WTC11 (cell line): Measurements from ENCODE around the gene KLK12. TPM values are rescaled to one million over a fixed set of nuclear protein-coding genes. Genes with fewer than 3 reads are reported as not detected.

Source experiments
- ATAC-seq: fragments of 200-7000 bp; cut with Tn5 transposase; 2 replicates; pipeline ENCODE4 v1.10.0; 2021; ENCODE audit warnings: mild to moderate bottlenecking, moderate library complexity
- CTCF ChIA-PET: fragments of 300-600 bp; sonication (Branson Sonifier 250); formaldehyde crosslinking; loops from one replicate; lab custom pipeline; 2021; ENCODE audit warnings: antibody characterized with exemption; lab: Charles Lee
- POLR2A ChIA-PET: fragments of 350-600 bp; sonication (Branson Sonifier 250); formaldehyde crosslinking; loops from one replicate; lab custom pipeline; 2021; ENCODE audit warnings: antibody characterized with exemption; lab: Charles Lee
- DNase-seq: peaks from one replicate; pipeline ENCODE4 v3.0.0; 2021; ENCODE audit warnings: low spot score
- H3K27ac Mint-ChIP-seq: 2 replicates; pipeline ENCODE4 v1.8.0; 2021; ENCODE audit warnings: mixed read lengths
- H3K27me3 Mint-ChIP-seq: 2 replicates; pipeline ENCODE4 v1.8.0; 2021; ENCODE audit warnings: low read depth, mild to moderate bottlenecking, moderate library complexity, mixed read lengths
- H3K36me3 Mint-ChIP-seq: 2 replicates; pipeline ENCODE4 v1.8.0; 2021; ENCODE audit warnings: mixed read lengths
- H3K4me1 Mint-ChIP-seq: 2 replicates; pipeline ENCODE4 v1.8.0; 2022; ENCODE audit warnings: mixed read lengths
- H3K4me3 Mint-ChIP-seq: 2 replicates; pipeline ENCODE4 v1.8.0; 2021; ENCODE audit warnings: mild to moderate bottlenecking, moderate library complexity, mixed read lengths
- H3K9me3 Mint-ChIP-seq: 2 replicates; pipeline ENCODE4 v1.8.0; 2021; ENCODE audit warnings: mixed read lengths
- CREB1 ChIP-seq: sonication (generic); formaldehyde crosslinking; IDR thresholded peaks from 2 replicates; pipeline ENCODE4 v1.8.0; 2023; ENCODE audit warnings: mild to moderate bottlenecking, missing genetic modification reagents
- FOXJ3 ChIP-seq: sonication (generic); formaldehyde crosslinking; IDR thresholded peaks from 2 replicates; pipeline ENCODE4 v1.9.0; 2021; ENCODE audit warnings: missing genetic modification reagents, mild to moderate bottlenecking, borderline replicate concordance
- FOXP1 ChIP-seq: sonication (generic); formaldehyde crosslinking; IDR thresholded peaks from 2 replicates; pipeline ENCODE4 v1.8.0; 2022; ENCODE audit warnings: missing genetic modification reagents, mild to moderate bottlenecking, moderate library complexity, borderline replicate concordance
- GRHL2 ChIP-seq: fragments of 250-450 bp; sonication (Bioruptor Pico); IDR thresholded peaks from 2 replicates; pipeline ENCODE4 v1.8.0; 2022; ENCODE audit warnings: mild to moderate bottlenecking, moderate library complexity; ENCODE audit not compliant: insufficient replicate concordance, severe bottlenecking
- HMGA2 ChIP-seq: fragments of 250-450 bp; sonication (Bioruptor Pico); IDR thresholded peaks from 2 replicates; pipeline ENCODE4 v1.4.0; 2021; ENCODE audit warnings: mild to moderate bottlenecking, moderate library complexity
- KAT7 ChIP-seq: sonication (generic); formaldehyde crosslinking; IDR thresholded peaks from 2 replicates; pipeline ENCODE4 v1.8.1; 2023; ENCODE audit warnings: missing genetic modification reagents, mild to moderate bottlenecking, borderline replicate concordance
- MLX ChIP-seq: sonication (generic); formaldehyde crosslinking; IDR thresholded peaks from 2 replicates; pipeline ENCODE4 v1.8.1; 2023; ENCODE audit warnings: mild to moderate bottlenecking, missing genetic modification reagents, moderate library complexity
- NFE2L1 ChIP-seq: sonication (generic); formaldehyde crosslinking; IDR thresholded peaks from 2 replicates; pipeline ENCODE4 v1.8.1; 2023; ENCODE audit warnings: missing genetic modification reagents
- NFYB ChIP-seq: sonication (generic); formaldehyde crosslinking; conservative IDR thresholded peaks from 2 replicates; pipeline ENCODE4 v1.8.0; 2022; ENCODE audit warnings: low read depth, missing genetic modification reagents
- NR3C1 ChIP-seq: sonication (generic); formaldehyde crosslinking; conservative IDR thresholded peaks from 2 replicates; pipeline ENCODE4 v1.8.1; 2023; ENCODE audit warnings: low read depth, mild to moderate bottlenecking, missing genetic modification reagents
- PRDM15 ChIP-seq: sonication (generic); formaldehyde crosslinking; IDR thresholded peaks from 2 replicates; pipeline ENCODE4 v1.8.0; 2022; ENCODE audit warnings: missing genetic modification reagents
- TEAD1 ChIP-seq: sonication (generic); formaldehyde crosslinking; IDR thresholded peaks from 2 replicates; pipeline ENCODE4 v1.8.0; 2022; ENCODE audit warnings: mild to moderate bottlenecking, missing genetic modification reagents
- TP53 ChIP-seq: sonication (generic); formaldehyde crosslinking; IDR thresholded peaks from 2 replicates; pipeline ENCODE4 v1.8.1; 2023; ENCODE audit warnings: mild to moderate bottlenecking, missing genetic modification reagents
- ZNF138 ChIP-seq: sonication (generic); formaldehyde crosslinking; conservative IDR thresholded peaks from 2 replicates; pipeline ENCODE4 v1.8.1; 2022; ENCODE audit warnings: mild to moderate bottlenecking, moderate library complexity, missing genetic modification reagents
- ZNF263 ChIP-seq: sonication (generic); formaldehyde crosslinking; IDR thresholded peaks from 2 replicates; pipeline ENCODE4 v1.8.1; 2022; ENCODE audit warnings: low read depth, mild to moderate bottlenecking, moderate library complexity, missing genetic modification reagents
- ZNF396 ChIP-seq: fragments of 250-450 bp; sonication (Bioruptor Pico); IDR thresholded peaks from 2 replicates; pipeline ENCODE4 v1.8.0; 2021; ENCODE audit warnings: mild to moderate bottlenecking, moderate library complexity, borderline replicate concordance
- ZNF423 ChIP-seq: fragments of 250-450 bp; sonication (Bioruptor Pico); IDR thresholded peaks from 2 replicates; pipeline ENCODE4 v2.1.2; 2022; ENCODE audit warnings: mild to moderate bottlenecking, moderate library complexity
- ZNF671 ChIP-seq: fragments of 250-450 bp; sonication (Bioruptor Pico); IDR thresholded peaks from 2 replicates; pipeline ENCODE4 v1.8.0; 2021; ENCODE audit warnings: mild to moderate bottlenecking
- total RNA-seq: library from RNA; stranded (reverse); gene quantifications from 3 replicates; pipeline ENCODE4 v1.2.3, GENCODE V29; 2021
- TF ChIP-seq, protein P1 (sequence below): fragments of 250-450 bp; sonication (Bioruptor Pico); IDR thresholded peaks from 2 replicates; pipeline ENCODE4 v1.9.0; 2021; ENCODE audit warnings: mild to moderate bottlenecking
- TF ChIP-seq, protein P2 (sequence below): sonication (generic); formaldehyde crosslinking; IDR thresholded peaks from 2 replicates; pipeline ENCODE4 v1.8.1; 2022; ENCODE audit warnings: low read depth, mild to moderate bottlenecking, moderate library complexity, missing genetic modification reagents, borderline replicate concordance
- TF ChIP-seq, protein P3 (sequence below): sonication (generic); formaldehyde crosslinking; IDR thresholded peaks from 2 replicates; pipeline ENCODE4 v1.8.0; 2022; ENCODE audit warnings: mild to moderate bottlenecking, missing genetic modification reagents
- TF ChIP-seq, protein P4 (sequence below): sonication (generic); formaldehyde crosslinking; IDR thresholded peaks from 2 replicates; pipeline ENCODE4 v1.8.0; 2023; ENCODE audit warnings: mild to moderate bottlenecking, missing genetic modification reagents
- TF ChIP-seq, protein P5 (sequence below): sonication (generic); formaldehyde crosslinking; IDR thresholded peaks from 2 replicates; pipeline ENCODE4 v1.8.0; 2022; ENCODE audit warnings: mild to moderate bottlenecking, missing genetic modification reagents

The KLK12 gene
- total RNA-seq, 1 experiment from 2014 or later: not detected

DNA sequence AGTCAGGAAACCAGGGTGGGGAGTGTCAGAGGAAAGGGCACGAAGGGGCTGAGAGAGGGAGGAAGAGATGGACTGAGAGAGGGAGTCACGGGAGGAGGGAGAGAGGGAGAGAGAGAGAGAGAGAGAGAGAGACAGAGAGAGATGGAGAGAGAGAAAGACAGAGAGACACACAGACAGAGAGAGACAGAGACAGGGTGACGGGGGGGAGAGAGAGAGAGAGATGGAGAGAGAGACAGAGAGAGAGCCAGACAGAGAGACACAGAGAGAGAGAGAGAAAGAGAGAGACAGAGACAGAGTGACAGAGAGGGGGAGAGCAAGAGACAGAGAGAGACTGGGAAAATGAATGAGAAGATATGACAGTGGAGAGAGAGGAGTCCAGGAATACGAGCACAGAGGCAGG is 48.4 kb upstream of the KLK12 start:
- POLR2A ChIA-PET: no interaction called here
- Mint-ChIP-seq H3K4me1 (peaks cover 20% of the 10 kb centered on the region), H3K27me3 (no peaks in the 10 kb centered on the region), H3K4me3 (no peak overlapping the region), H3K9me3 (no peaks in the 10 kb centered on the region), H3K27ac (no peak overlapping the region), H3K36me3 (no peaks in the 10 kb centered on the region)
- CTCF ChIA-PET: interaction anchor here (0.8 kb wide), 1 partner anchor 769 kb away, joined by 3 read pairs; no protein-coding TSS in a partner anchor
- ATAC-seq (no peak), DNase-seq (no peak)
- TF ChIP-seq ZNF423: no peak
- no peak for TF ChIP-seq TP53 (CRISPR knock-in tag)
- no peak for TF ChIP-seq CREB1
- TF ChIP-seq NR3C1 (CRISPR knock-in tag): no peak
- TF ChIP-seq NFYB (CRISPR knock-in tag): no peak
- TF ChIP-seq ZNF138 (CRISPR knock-in tag): no peak
- TF ChIP-seq PRDM15 (CRISPR knock-in tag): no peak
- no peak for TF ChIP-seq NFE2L1 (CRISPR knock-in tag)
- no peak for TF ChIP-seq ZNF263 (CRISPR knock-in tag)
- no peak for TF ChIP-seq GRHL2 (CRISPR knock-in tag)
- TF ChIP-seq, protein P1, sequence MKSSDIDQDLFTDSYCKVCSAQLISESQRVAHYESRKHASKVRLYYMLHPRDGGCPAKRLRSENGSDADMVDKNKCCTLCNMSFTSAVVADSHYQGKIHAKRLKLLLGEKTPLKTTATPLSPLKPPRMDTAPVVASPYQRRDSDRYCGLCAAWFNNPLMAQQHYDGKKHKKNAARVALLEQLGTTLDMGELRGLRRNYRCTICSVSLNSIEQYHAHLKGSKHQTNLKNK: no peak
- TF ChIP-seq, protein P2, sequence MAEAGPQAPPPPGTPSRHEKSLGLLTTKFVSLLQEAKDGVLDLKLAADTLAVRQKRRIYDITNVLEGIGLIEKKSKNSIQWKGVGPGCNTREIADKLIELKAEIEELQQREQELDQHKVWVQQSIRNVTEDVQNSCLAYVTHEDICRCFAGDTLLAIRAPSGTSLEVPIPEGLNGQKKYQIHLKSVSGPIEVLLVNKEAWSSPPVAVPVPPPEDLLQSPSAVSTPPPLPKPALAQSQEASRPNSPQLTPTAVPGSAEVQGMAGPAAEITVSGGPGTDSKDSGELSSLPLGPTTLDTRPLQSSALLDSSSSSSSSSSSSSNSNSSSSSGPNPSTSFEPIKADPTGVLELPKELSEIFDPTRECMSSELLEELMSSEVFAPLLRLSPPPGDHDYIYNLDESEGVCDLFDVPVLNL (CRISPR knock-in tag): no peak
- TF ChIP-seq HMGA2 (CRISPR knock-in tag): no peak
- TF ChIP-seq KAT7 (CRISPR knock-in tag): no peak
- TF ChIP-seq FOXP1: no peak
- no peak for TF ChIP-seq ZNF671
- TF ChIP-seq ZNF396 (CRISPR knock-in tag): no peak
- TF ChIP-seq, protein P3, sequence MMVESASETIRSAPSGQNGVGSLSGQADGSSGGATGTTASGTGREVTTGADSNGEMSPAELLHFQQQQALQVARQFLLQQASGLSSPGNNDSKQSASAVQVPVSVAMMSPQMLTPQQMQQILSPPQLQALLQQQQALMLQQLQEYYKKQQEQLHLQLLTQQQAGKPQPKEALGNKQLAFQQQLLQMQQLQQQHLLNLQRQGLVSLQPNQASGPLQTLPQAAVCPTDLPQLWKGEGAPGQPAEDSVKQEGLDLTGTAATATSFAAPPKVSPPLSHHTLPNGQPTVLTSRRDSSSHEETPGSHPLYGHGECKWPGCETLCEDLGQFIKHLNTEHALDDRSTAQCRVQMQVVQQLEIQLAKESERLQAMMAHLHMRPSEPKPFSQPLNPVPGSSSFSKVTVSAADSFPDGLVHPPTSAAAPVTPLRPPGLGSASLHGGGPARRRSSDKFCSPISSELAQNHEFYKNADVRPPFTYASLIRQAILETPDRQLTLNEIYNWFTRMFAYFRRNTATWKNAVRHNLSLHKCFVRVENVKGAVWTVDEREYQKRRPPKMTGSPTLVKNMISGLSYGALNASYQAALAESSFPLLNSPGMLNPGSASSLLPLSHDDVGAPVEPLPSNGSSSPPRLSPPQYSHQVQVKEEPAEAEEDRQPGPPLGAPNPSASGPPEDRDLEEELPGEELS: no peak

GRCh38 chr19:51082611-51083010 is 47.8 kb upstream of the KLK12 start, which contains the start of gene KLK14:
KLK14 (minus strand) TSS chr19:51082887; CDS start chr19:51082614, 273 bp downstream.
- Mint-ChIP-seq H3K4me1 (peaks cover 20% of the 10 kb centered on the region), H3K4me3 (no peak within 1 kb of the TSS), H3K27me3 (no peaks in the 10 kb centered on the region), H3K9me3 (no peaks in the 10 kb centered on the region), H3K36me3 (no peaks in the 10 kb centered on the region), H3K27ac (no peak within 1 kb of the TSS)
- ATAC-seq (no peak; the same call in 1 of the 2 replicates), DNase-seq (no peak)
- ChIA-PET POLR2A (no interaction called here), CTCF (no interaction called here)
- TF ChIP-seq NFE2L1 (CRISPR knock-in tag): no peak
- no peak for TF ChIP-seq FOXJ3 (CRISPR knock-in tag)
- TF ChIP-seq, protein P4, sequence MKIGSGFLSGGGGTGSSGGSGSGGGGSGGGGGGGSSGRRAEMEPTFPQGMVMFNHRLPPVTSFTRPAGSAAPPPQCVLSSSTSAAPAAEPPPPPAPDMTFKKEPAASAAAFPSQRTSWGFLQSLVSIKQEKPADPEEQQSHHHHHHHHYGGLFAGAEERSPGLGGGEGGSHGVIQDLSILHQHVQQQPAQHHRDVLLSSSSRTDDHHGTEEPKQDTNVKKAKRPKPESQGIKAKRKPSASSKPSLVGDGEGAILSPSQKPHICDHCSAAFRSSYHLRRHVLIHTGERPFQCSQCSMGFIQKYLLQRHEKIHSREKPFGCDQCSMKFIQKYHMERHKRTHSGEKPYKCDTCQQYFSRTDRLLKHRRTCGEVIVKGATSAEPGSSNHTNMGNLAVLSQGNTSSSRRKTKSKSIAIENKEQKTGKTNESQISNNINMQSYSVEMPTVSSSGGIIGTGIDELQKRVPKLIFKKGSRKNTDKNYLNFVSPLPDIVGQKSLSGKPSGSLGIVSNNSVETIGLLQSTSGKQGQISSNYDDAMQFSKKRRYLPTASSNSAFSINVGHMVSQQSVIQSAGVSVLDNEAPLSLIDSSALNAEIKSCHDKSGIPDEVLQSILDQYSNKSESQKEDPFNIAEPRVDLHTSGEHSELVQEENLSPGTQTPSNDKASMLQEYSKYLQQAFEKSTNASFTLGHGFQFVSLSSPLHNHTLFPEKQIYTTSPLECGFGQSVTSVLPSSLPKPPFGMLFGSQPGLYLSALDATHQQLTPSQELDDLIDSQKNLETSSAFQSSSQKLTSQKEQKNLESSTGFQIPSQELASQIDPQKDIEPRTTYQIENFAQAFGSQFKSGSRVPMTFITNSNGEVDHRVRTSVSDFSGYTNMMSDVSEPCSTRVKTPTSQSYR (CRISPR knock-in tag): no peak
- TF ChIP-seq MLX (CRISPR knock-in tag): no peak
- TF ChIP-seq, protein P5, sequence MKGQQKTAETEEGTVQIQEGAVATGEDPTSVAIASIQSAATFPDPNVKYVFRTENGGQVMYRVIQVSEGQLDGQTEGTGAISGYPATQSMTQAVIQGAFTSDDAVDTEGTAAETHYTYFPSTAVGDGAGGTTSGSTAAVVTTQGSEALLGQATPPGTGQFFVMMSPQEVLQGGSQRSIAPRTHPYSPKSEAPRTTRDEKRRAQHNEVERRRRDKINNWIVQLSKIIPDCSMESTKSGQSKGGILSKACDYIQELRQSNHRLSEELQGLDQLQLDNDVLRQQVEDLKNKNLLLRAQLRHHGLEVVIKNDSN (CRISPR knock-in tag): no peak
- TF ChIP-seq TEAD1 (CRISPR knock-in tag): no peak
- TF ChIP-seq, protein P1: no peak
